GM10248 (cell line): ENCODE results near the gene PRR7.

Experiments
- CTCF ChIA-PET: fragments of 300-600 bp; sonication (Branson Sonifier 250); formaldehyde crosslinking; extraction: SDS; loops from one replicate; lab custom pipeline; 2021; ENCODE audit warnings: antibody characterized with exemption; lab: Yijun Ruan, JAX
- POLR2A ChIA-PET: fragments of 350-650 bp; sonication (Branson Sonifier 250); formaldehyde crosslinking; extraction: SDS; loops from one replicate; lab custom pipeline; 2020; ENCODE audit warnings: antibody characterized with exemption; lab: Yijun Ruan, JAX
- DNase-seq: peaks from one replicate; pipeline ENCODE4 v3.0.0; 2012; ENCODE audit errors: extremely low spot score
- TF ChIP-seq, protein P1 (sequence below): IDR thresholded peaks from 2 replicates; pipeline ENCODE4 v1.5.1; 2012; ENCODE audit warnings: mild to moderate bottlenecking, low read depth; ENCODE audit errors: extremely low read depth, missing control alignments, control extremely low read depth

Gene PRR7

DNA sequence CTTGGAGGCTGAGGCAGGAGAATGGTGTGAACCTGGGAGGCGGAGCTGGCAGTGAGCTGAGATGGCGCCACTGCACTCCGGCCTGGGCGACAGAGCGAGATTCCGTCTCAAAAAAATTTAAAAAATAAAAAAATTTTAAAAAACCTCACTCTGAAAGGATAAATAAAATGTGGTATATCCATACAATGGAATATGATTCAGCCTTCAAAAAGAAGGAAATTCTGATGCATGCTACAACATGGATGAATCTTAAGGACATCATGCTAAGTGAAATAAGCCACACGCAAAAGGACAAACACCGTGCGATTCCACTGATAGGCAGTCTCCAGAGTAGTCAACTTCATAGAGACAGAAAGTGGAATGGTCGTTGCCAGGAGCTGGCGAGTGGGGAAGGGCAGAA lies 18.4 kb downstream of the PRR7 start:
- POLR2A ChIA-PET: no interaction called here
- no peak for DNase-seq
- TF ChIP-seq, protein P1, sequence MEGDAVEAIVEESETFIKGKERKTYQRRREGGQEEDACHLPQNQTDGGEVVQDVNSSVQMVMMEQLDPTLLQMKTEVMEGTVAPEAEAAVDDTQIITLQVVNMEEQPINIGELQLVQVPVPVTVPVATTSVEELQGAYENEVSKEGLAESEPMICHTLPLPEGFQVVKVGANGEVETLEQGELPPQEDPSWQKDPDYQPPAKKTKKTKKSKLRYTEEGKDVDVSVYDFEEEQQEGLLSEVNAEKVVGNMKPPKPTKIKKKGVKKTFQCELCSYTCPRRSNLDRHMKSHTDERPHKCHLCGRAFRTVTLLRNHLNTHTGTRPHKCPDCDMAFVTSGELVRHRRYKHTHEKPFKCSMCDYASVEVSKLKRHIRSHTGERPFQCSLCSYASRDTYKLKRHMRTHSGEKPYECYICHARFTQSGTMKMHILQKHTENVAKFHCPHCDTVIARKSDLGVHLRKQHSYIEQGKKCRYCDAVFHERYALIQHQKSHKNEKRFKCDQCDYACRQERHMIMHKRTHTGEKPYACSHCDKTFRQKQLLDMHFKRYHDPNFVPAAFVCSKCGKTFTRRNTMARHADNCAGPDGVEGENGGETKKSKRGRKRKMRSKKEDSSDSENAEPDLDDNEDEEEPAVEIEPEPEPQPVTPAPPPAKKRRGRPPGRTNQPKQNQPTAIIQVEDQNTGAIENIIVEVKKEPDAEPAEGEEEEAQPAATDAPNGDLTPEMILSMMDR: no peak
- CTCF ChIA-PET: interaction anchor here (0.8 to 10.9 kb wide), 5 partner anchors 10 to 166 kb away, joined by 3 to 123 read pairs (median 4); no protein-coding TSS in a partner anchor

DNA sequence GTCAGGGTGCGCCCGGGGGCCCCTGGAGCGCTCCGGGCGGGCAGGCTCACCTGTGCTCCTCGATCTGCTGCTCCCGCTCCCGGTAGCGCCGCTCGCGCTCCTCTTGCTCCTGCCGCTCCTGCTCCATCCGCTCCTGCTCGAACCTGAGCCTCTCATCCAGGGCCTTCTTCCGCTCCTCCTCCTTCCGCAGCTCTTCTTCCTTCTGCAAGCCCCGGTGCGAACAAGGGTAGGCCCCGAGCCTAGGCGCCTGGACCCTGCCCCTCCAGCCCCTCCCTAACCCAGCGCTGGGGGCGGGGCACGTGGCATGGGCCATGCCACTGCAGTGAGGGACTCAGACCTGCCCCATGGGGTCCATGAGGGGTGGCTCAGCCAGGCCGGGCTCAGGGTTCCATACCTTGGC lies 20.2 kb downstream of the PRR7 start:
- ChIA-PET CTCF (interaction anchor here (1.7 to 10.9 kb wide), 3 partner anchors 10 to 77 kb away, joined by 5 to 123 read pairs (median 8); no protein-coding TSS in a partner anchor), POLR2A (no interaction called here)
- TF ChIP-seq, protein P1: no peak
- DNase-seq: no peak

DNA sequence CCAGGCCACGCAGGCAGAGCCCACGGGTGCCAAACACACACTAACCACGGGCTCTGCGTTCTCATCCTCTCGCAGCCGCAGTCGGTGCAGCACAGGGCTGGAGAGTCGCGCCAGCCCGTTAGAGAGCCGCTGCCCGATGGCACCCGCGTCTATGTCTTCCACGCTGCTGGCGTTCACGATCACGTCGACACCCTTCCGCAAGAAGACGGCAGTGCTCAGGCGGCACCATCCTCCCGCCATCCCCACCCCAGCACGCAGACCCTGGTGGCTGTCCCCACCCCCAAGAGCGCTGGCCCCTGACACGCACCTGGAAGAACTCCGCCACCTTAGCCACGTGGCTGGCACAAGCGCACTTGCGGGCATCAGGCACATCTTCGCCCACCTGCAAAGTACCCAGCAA lies 20.8 kb downstream of the PRR7 start:
- ChIA-PET CTCF (interaction anchor here (1.2 to 10.9 kb wide), 4 partner anchors 10 to 77 kb away, joined by 3 to 123 read pairs (median 6); no protein-coding TSS in a partner anchor), POLR2A (no interaction called here)
- no peak for DNase-seq
- TF ChIP-seq, protein P1: no peak

DNA sequence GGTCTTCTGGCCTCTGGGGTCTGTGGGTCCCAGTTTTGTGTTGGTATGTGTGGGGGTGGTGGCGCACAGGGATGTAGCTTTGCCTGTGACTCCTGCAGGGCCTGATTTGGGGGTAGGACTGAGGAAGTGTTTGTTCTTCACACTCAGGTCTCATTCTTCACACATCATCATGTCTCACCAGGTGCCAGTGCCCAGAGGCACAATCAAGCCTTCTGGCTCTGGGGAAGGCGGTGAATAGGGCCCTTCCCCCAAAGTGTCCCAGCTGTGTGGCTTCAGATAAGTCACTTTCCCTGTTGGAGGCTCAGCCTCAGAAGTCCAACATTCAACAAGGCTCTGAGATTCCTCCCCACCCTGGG lies 21.7 kb downstream of the PRR7 start:
- ChIA-PET POLR2A (no interaction called here), CTCF (interaction anchor here (1.2 to 10.9 kb wide), 4 partner anchors 13 to 78 kb away, joined by 3 to 123 read pairs (median 6); no protein-coding TSS in a partner anchor)
- TF ChIP-seq, protein P1: no peak
- no peak for DNase-seq

DNA sequence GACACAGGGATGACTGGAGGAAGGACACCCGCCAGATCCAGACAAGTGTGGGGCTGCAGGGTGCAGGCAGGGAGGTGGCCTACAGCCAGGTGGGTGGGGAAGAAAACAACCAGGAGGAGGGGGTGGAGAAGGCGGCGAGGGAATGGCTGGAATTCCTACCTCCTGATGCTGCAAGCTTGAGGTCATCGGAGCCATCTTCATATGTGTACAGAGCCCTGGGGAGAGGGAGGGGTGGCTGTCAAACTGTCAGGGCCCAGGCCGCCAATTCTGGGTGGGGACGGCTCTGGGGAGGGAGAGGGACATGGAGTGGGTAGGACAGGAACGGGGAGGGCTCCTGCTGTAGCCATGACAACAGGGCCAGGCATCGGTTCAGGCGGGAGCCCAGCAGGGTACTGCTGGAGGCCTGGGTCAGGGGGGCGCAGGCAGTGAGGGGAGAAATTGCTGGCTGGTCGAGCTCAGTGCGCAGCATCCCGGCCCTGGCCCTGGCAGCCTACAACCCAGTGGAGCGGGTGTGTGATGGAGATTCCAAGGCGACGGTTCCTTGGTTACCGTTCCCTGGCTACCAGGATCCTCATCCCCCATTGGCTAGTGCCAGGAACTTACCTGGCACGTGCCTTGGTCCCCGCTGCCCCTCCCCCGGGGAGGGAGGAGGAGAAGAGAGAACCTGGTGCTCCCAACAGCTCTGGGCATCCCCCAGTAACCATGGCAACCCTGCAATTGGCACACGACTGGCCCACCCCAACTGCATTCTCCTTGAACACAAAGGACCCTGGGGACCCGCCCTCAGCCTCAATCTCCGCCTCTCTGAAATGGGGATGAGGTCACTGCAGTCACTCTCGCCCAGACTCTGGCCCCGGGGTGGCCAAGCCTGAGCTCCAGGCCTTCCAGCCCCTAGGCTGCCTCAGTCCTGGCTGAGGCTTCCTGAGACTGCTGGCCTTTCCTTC lies 22.3 kb downstream of the PRR7 start:
- TF ChIP-seq, protein P1: no peak
- no peak for DNase-seq
- POLR2A ChIA-PET: no interaction called here
- CTCF ChIA-PET: interaction anchor here (0.8 to 10.9 kb wide), 6 partner anchors 8 to 397 kb away, joined by 3 to 123 read pairs (median 6); no protein-coding TSS in a partner anchor

DNA sequence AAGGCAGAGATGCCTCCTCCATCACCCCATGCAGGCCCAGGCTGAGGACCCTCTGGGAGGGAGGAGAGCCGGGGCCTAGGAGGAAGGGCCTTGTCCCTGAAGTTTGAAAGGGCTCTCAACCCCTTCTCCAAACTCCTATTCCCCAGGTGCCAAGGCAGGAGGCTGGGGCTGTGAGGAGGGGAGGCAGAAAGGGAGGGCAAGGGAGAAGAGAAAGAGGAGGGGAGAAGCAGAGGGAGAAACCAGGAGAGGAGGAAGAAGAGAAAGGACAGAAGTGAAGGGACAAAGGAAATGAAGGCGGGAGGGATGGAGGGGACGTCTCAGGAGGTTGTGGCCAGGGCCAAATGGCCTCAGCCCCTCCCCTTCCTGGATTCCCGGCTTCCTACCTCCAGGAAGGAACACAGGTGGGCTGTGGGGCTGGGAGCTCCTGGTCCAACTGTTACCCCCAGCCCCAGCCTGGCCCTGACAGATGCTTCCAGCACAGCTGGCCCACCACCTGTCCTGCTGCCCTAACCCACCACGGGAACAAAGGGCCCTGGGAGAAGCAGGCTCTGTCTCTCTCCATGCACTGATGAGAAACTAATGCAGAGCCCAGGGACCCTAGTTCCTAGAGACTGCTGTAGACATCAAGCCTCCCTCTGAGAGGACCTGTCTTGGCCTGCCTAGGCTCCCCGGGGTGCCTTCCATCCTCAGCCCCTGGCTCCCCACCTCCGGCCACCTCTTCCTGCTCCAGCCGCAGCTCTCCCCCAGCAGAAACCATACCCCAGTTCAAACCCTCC lies 23.3 kb downstream of the PRR7 start:
- ChIA-PET CTCF (interaction anchor here (0.8 to 10.9 kb wide), 5 partner anchors 9 to 398 kb away, joined by 3 to 123 read pairs (median 6); no protein-coding TSS in a partner anchor), POLR2A (no interaction called here)
- TF ChIP-seq, protein P1: no peak
- DNase-seq: no peak
